HUES48 (cell line): ENCODE results near the gene USP17L20.
"Not testable (repeated sequence)": the region's sequence is repeated elsewhere in the genome, so short reads cannot be mapped to it uniquely, and the experiment has no call there.

Experiments used
- H3K27ac ChIP-seq: one replicate; pipeline ENCODE4 v1.7.0; 2013; ENCODE audit warnings: low read depth, low read length, inconsistent platforms
- H3K27me3 ChIP-seq: 2 replicates; pipeline ENCODE4 v1.6.1; 2013; ENCODE audit warnings: mild to moderate bottlenecking, low read length; ENCODE audit not compliant: control insufficient read depth, insufficient read depth
- H3K36me3 ChIP-seq: 2 replicates; pipeline ENCODE4 v1.6.1; 2013; ENCODE audit warnings: low read length; ENCODE audit not compliant: control insufficient read depth, insufficient read depth
- H3K4me1 ChIP-seq: 2 replicates; pipeline ENCODE4 v1.6.1; 2013; ENCODE audit warnings: mild to moderate bottlenecking, low read length; ENCODE audit not compliant: control insufficient read depth, insufficient read depth
- H3K4me3 ChIP-seq: 2 replicates; pipeline ENCODE4 v1.5.1; 2013; ENCODE audit warnings: mild to moderate bottlenecking, low read depth, low read length
- H3K9ac ChIP-seq: 2 replicates; pipeline ENCODE4 v1.6.1; 2013; ENCODE audit warnings: mild to moderate bottlenecking, low read depth, low read length, moderate library complexity
- H3K9me3 ChIP-seq: 2 replicates; pipeline ENCODE4 v1.6.1; 2013; ENCODE audit warnings: low read length; ENCODE audit not compliant: control insufficient read depth, insufficient read depth

The USP17L20 gene, protein sequence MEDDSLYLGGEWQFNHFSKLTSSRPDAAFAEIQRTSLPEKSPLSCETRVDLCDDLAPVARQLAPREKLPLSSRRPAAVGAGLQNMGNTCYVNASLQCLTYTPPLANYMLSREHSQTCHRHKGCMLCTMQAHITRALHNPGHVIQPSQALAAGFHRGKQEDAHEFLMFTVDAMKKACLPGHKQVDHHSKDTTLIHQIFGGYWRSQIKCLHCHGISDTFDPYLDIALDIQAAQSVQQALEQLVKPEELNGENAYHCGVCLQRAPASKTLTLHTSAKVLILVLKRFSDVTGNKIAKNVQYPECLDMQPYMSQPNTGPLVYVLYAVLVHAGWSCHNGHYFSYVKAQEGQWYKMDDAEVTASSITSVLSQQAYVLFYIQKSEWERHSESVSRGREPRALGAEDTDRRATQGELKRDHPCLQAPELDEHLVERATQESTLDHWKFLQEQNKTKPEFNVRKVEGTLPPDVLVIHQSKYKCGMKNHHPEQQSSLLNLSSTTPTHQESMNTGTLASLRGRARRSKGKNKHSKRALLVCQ

GRCh38 chr4:9257824-9258223, at the start of gene USP17L20:
TSS of gene USP17L20 (plus strand) at chr4:9258124. CDS start at chr4:9258124, 0 bp downstream.
- H3K36me3 ChIP-seq, H3K27me3 ChIP-seq, H3K27ac ChIP-seq, H3K9me3 ChIP-seq, H3K4me3 ChIP-seq, H3K4me1 ChIP-seq, H3K9ac ChIP-seq: not testable (repeated sequence)

- not testable (repeated sequence) for H3K4me3 ChIP-seq, H3K36me3 ChIP-seq, H3K27ac ChIP-seq, H3K27me3 ChIP-seq, H3K4me1 ChIP-seq, H3K9me3 ChIP-seq, H3K9ac ChIP-seq
These were observed 47.6 kb upstream of the USP17L20 start, which contains the start of gene USP17L10 for GRCh38 chr4:9210357-9210756. TSS of gene USP17L10 (plus strand) at chr4:9210657. CDS start at chr4:9210657, 0 bp downstream.

DNA sequence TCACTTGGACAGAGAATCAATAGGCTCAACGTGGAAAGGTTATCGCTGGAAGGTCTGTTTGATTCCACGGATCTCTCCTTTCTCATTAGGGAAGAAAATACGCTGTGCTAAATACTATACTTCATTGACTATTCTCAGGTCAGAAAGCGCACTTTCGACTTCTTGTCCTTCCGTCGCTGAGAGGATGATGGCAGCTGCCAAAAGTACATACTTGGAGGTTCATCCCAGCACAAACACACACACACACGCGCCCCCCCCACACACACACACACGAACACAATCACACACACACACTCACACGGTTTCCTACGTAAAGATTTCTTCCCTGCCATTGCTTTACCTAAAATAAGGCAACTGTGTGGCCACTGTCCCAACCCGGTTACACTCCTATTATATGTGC, 43.2 kb upstream of the USP17L20 start:
- not testable (repeated sequence) for H3K4me3 ChIP-seq, H3K4me1 ChIP-seq, H3K27ac ChIP-seq, H3K27me3 ChIP-seq, H3K9ac ChIP-seq, H3K36me3 ChIP-seq, H3K9me3 ChIP-seq

DNA sequence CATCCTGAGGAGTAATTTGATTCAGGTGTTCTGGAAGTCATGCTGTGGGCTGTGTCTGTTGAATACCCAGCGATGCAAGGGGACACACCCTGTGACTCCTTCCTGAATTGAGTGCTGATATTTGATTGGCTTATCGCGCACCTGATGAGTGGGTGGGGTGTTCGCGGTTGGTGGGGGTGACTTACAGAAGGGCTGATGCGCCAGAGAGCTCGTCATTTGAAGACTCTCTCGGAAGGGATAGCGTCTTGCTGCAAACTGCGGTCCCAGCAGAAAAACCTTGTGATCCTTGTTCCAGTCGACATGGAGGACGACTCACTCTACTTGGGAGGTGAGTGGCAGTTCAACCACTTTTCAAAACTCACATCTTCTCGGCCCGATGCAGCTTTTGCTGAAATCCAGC, 42.8 kb upstream of the USP17L20 start, which contains the start of gene USP17L11:
TSS of gene USP17L11 (plus strand) at position 301 of the 400 bp plus-strand sequence. CDS start at position 301, 0 bp downstream.
- not testable (repeated sequence) for H3K27ac ChIP-seq, H3K4me3 ChIP-seq, H3K9me3 ChIP-seq, H3K27me3 ChIP-seq, H3K36me3 ChIP-seq, H3K9ac ChIP-seq, H3K4me1 ChIP-seq

DNA sequence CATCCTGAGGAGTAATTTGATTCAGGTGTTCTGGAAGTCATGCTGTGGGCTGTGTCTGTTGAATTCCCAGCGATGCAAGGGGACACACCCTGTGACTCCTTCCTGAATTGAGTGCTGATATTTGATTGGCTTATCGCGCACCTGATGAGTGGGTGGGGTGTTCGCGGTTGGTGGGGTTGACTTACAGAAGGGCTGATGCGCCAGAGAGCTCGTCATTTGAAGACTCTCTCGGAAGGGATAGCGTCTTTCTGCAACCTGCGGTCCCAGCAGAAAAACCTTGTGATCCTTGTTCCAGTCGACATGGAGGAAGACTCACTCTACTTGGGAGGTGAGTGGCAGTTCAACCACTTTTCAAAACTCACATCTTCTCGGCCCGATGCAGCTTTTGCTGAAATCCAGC, 38.1 kb upstream of the USP17L20 start, which contains the start of gene USP17L12:
TSS of gene USP17L12 (plus strand) at position 301 of the 400 bp plus-strand sequence. CDS start at position 301, 0 bp downstream.
- H3K4me1 ChIP-seq, H3K27me3 ChIP-seq, H3K4me3 ChIP-seq, H3K27ac ChIP-seq, H3K9me3 ChIP-seq, H3K36me3 ChIP-seq, H3K9ac ChIP-seq: not testable (repeated sequence)

DNA sequence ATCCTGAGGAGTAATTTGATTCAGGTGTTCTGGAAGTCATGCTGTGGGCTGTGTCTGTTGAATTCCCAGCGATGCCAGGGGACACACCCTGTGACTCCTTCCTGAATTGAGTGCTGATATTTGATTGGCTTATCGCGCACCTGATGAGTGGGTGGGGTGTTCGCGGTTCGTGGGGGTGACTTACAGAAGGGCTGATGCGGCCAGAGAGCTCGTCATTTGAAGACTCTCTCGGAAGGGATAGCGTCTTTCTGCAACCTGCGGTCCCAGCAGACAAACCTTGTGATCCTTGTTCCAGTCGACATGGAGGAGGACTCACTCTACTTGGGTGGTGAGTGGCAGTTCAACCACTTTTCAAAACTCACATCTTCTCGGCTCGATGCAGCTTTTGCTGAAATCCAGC, 33.3 kb upstream of the USP17L20 start, which contains the start of gene USP17L13:
TSS of gene USP17L13 (plus strand) at position 301 of the 400 bp plus-strand sequence. CDS start at position 301, 0 bp downstream.
- H3K27me3 ChIP-seq, H3K9me3 ChIP-seq, H3K4me1 ChIP-seq, H3K27ac ChIP-seq, H3K36me3 ChIP-seq, H3K9ac ChIP-seq, H3K4me3 ChIP-seq: not testable (repeated sequence)

DNA sequence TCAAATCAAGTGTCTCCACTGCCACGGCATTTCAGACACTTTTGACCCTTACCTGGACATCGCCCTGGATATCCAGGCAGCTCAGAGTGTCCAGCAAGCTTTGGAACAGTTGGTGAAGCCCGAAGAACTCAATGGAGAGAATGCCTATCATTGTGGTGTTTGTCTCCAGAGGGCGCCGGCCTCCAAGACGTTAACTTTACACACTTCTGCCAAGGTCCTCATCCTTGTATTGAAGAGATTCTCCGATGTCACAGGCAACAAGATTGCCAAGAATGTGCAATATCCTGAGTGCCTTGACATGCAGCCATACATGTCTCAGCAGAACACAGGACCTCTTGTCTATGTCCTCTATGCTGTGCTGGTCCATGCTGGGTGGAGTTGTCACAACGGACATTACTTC, 27.7 kb upstream of the USP17L20 start:
- H3K36me3 ChIP-seq, H3K27ac ChIP-seq, H3K4me3 ChIP-seq, H3K9ac ChIP-seq, H3K27me3 ChIP-seq, H3K9me3 ChIP-seq, H3K4me1 ChIP-seq: not testable (repeated sequence)

- H3K4me1 ChIP-seq, H3K27me3 ChIP-seq, H3K4me3 ChIP-seq, H3K36me3 ChIP-seq, H3K9me3 ChIP-seq, H3K27ac ChIP-seq, H3K9ac ChIP-seq: not testable (repeated sequence)
These were observed 23.8 kb upstream of the USP17L20 start, which contains the start of gene USP17L15 for GRCh38 chr4:9234085-9234484. TSS of gene USP17L15 (plus strand) at chr4:9234385. CDS start at chr4:9234385, 0 bp downstream.

GRCh38 chr4:9238461-9238860, 19.5 kb upstream of the USP17L20 start:
- H3K9ac ChIP-seq, H3K27me3 ChIP-seq, H3K27ac ChIP-seq, H3K4me1 ChIP-seq, H3K36me3 ChIP-seq, H3K9me3 ChIP-seq, H3K4me3 ChIP-seq: not testable (repeated sequence)

- not testable (repeated sequence) for H3K36me3 ChIP-seq, H3K9ac ChIP-seq, H3K27me3 ChIP-seq, H3K4me3 ChIP-seq, H3K9me3 ChIP-seq, H3K4me1 ChIP-seq, H3K27ac ChIP-seq
These were observed 14.3 kb upstream of the USP17L20 start, which contains the start of gene USP17L17 for GRCh38 chr4:9243579-9243978. TSS of gene USP17L17 (plus strand) at chr4:9243879. CDS start at chr4:9243879, 0 bp downstream.

DNA sequence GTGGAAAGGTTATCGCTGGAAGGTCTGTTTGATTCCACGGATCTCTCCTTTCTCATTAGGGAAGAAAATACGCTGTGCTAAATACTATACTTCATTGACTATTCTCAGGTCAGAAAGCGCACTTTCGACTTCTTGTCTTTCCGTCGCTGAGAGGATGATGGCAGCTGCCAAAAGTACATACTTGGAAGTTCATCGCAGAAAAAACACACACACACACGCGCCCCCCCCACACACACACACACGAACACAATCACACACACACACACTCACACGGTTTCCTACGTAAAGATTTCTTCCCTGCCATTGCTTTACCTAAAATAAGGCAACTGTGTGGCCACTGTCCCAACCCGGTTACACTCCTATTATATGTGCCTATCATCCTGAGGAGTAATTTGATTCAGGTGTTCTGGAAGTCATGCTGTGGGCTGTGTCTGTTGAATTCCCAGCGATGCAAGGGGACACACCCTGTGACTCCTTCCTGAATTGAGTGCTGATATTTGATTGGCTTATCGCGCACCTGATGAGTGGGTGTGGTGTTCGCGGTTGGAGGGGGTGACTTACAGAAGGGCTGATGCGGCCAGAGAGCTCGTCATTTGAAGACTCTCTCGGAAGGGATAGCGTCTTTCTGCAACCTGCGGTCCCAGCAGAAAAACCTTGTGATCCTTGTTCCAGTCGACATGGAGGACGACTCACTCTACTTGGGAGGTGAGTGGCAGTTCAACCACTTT, 9.8 kb upstream of the USP17L20 start, which contains the start of gene USP17L18:
TSS of gene USP17L18 (plus strand) at position 678 of the 728 bp plus-strand sequence. CDS start at position 678, 0 bp downstream.
- H3K4me1 ChIP-seq, H3K4me3 ChIP-seq, H3K9me3 ChIP-seq, H3K27ac ChIP-seq, H3K9ac ChIP-seq, H3K36me3 ChIP-seq, H3K27me3 ChIP-seq: not testable (repeated sequence)
